ENCODE results near the gene RALGPS2. TPM values are rescaled to one million over a fixed set of nuclear protein-coding genes. Genes with fewer than 3 reads are reported as not detected.

RALGPS2 gene
- total and polyA plus RNA-seq, 12 donors = 1.4 to 12.8 (median 7.4) TPM

DNA sequence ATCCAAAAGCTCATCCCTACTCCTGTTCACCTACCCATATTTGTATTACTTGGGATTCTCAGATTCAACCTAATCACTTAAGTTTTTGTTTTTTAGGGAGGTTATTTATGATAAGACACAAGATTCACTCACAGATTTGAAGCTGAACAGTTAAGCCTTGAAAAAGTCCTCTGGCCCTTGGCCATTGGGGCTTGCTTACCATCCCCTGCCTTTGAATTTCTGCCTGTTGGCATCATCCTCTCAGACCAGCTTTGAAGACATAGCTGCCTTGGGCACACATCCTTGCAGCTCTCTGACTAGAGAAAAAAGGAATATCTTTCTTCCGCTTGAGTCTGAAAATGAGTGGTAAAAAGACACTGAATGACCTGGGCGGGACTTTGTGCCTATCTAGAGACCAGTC, 41.8 kb upstream of the RALGPS2 start:
- intact Hi-C loops (cut with DNase I) = no loop called here
- Histone ChIP-seq H3K27ac (no peak overlapping the region), H3K9me3 (peaks cover 0 to 5% (median 0%) of the 10 kb centered on the region in 11 donors), H3K36me3 (no peaks in the 10 kb centered on the region), H3K27me3 (no peaks in the 10 kb centered on the region), H3K4me1 (peaks cover 0 to 13% (median 0%) of the 10 kb centered on the region in 9 donors), H3K4me3 (no peak overlapping the region)
- DNase-seq (no peak), ATAC-seq (no peak)
- TF ChIP-seq CTCF (IDR thresholded peaks at IDR 0.05) = no peak
- 91 to 98% methylated on average over 2 of the region's 2 CpGs for WGBS, 2 donors

DNA sequence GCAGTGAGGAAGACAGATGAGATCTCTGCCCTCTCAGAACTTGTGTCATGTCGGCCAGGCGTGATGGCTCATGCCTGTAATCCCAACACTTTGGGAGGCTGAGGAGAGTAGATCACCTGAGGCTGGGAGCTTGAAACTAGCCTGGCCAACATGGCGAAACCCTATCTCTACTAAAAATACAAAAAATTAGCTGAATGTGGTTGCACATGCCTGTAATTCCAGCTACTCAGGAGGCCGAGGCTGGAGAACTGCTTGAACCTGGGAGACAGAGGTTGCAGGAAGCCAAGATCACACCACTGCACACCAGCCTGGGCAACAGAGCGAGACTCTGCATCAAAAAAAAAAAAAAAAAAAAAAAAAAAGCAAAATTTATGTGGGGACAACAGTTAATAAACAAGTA, 40.9 kb upstream of the RALGPS2 start:
- H3K4me1 ChIP-seq = peaks cover 0 to 16% (median 0%) of the 10 kb centered on the region in 9 donors

DNA sequence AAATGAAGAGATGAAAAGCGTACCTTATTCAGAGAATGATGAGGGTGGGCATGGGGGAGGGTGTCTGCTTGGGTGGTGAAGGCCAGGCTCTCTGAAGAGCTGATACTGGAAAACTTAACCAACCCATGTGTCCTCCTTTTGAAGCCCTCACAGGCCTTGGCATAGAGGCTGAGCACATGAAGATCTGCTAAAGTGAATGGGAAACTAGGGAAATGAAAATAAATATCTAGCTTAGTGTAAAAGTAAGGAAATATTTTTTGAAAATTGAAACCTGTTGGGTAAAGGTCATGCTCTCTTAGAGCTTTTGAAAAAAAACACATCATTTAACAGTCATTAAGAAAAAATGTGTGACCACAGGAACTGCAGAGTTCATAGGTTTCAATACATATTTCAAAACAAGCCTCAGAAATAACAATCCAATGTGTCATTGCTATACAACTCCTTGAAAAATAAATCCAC, 40.5 kb upstream of the RALGPS2 start:
- Histone ChIP-seq H3K36me3 (no peaks in the 10 kb centered on the region), H3K27me3 (no peaks in the 10 kb centered on the region), H3K4me3 (no peak overlapping the region), H3K27ac (no peak overlapping the region), H3K4me1 (peaks cover 0 to 16% (median 0%) of the 10 kb centered on the region in 9 donors), H3K9me3 (no peaks in the 10 kb centered on the region)
- WGBS, 2 donors = 96 to 100% methylated on average over 1 of the region's 1 CpG
- no peak for DNase-seq
- intact Hi-C loops (cut with DNase I) = no loop called here
- no peak for TF ChIP-seq CTCF (IDR thresholded peaks at IDR 0.05)
- peak in 1 of 8 donors; percentile 45 for ATAC-seq

More for the DNA sequence above, 40.9 kb upstream of the RALGPS2 start:
- H3K27ac ChIP-seq = no peak overlapping the region
- WGBS, 2 donors = 96 to 97% methylated on average over 5 of the region's 5 CpGs
- intact Hi-C loops (cut with DNase I) = no loop called here
- no peaks in the 10 kb centered on the region for H3K27me3 ChIP-seq
- H3K36me3 ChIP-seq = no peaks in the 10 kb centered on the region
- no peak for TF ChIP-seq CTCF (IDR thresholded peaks at IDR 0.05)
- DNase-seq (no peak), ATAC-seq (no peak)
- no peak overlapping the region for H3K4me3 ChIP-seq
- H3K9me3 ChIP-seq = no peaks in the 10 kb centered on the region

GRCh38 chr1:178686407-178686806, 38.6 kb upstream of the RALGPS2 start:
- 95 to 96% methylated on average over 1 of the region's 1 CpG for WGBS, 2 donors
- ATAC-seq = no peak
- Histone ChIP-seq H3K36me3 (no peaks in the 10 kb centered on the region), H3K27me3 (no peaks in the 10 kb centered on the region), H3K4me1 (peaks cover 0 to 16% (median 0%) of the 10 kb centered on the region in 9 donors), H3K27ac (no peak overlapping the region), H3K4me3 (no peak overlapping the region), H3K9me3 (no peaks in the 10 kb centered on the region)
- DNase-seq = no peak
- no peak for TF ChIP-seq CTCF (IDR thresholded peaks at IDR 0.05)
- intact Hi-C loops (cut with DNase I) = no loop called here

All from heart right ventricle (tissue), 16 donors.